NCI-H82 treated with DMSO at 0.1 percent for 48 hours (cell line): ENCODE data around the gene CRY1.
"Not testable (repeated sequence)": the region's sequence is repeated elsewhere in the genome, so short reads cannot be mapped to it uniquely, and the experiment has no call there.

Experiments used
- DNase-seq: peaks from one replicate; lab custom pipeline; 2025; ENCODE audit not compliant: unreplicated experiment; lab: John Stamatoyannopoulos, UW

The CRY1 gene

GRCh38 chr12:107011519-107011918, 81.8 kb downstream of the CRY1 start:
- no peak for DNase-seq

GRCh38 chr12:107007411-107007810, 85.9 kb downstream of the CRY1 start:
- no peak for DNase-seq

GRCh38 chr12:107002665-107003064, 90.7 kb downstream of the CRY1 start:
- DNase-seq = not testable (repeated sequence)

GRCh38 chr12:106999446-106999845, 93.9 kb downstream of the CRY1 start:
- no peak for DNase-seq

- no peak for DNase-seq
Measured at GRCh38 chr12:106997916-106998315, 95.4 kb downstream of the CRY1 start.

- DNase-seq = not testable (repeated sequence)
Measured at GRCh38 chr12:106996102-106996501, 97.2 kb downstream of the CRY1 start.

DNA sequence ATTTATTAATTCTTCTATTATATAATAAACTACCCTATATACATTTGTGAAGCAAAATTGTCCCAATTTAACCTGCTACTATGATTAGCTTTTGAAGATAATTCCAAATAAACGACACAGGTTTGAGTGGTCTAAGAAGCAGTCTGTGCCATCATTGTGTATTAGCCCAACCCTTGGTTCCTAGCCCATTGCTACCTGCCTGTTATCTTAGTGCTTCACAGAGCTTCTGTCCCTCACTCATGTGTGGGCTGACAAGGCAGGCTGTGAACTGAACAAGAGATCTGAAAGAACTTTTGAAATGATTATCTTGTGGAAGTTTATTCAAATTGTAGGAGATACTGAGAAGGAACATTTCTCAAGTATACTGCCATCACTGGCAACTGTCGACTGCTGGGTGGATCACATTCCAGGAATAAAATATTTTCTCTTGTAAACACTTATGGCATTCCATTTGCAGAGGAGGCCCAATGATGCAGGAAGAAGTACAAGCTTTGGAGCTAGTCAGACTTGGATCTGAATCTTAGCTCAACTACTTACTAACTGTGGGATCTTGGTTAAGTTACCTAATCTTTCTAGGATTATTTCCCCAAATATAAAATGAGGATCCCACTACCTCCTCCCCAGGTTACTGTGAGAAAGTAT, 98.6 kb downstream of the CRY1 start:
- no peak for DNase-seq

DNA sequence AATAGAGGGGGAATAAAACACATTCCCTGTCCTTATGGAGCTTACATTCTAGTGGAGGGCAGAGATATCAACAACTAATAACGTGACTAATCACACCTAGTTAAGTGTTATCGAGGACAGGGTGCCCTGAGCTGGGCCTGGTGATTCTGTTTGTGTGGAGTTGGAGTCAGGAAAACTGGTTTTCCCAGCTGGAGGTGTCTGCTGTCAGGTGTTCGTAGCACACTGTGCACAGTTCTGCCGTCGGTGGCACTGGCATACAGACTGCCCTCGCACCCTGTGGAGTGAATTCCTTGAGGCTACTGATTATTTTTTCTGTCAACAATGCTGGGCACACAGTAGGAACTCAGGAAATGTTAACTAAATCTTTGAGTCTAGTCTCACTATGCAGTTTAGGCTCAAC, 105.5 kb downstream of the CRY1 start:
- no peak for DNase-seq

- peak; percentile 86 for DNase-seq
Measured at GRCh38 chr12:106986625-106987389, 106.5 kb downstream of the CRY1 start, which contains the start of gene MTERF2. TSS of gene MTERF2 (minus strand) at chr12:106987146. CDS start at chr12:106978714, 8,432 bp downstream.

DNA sequence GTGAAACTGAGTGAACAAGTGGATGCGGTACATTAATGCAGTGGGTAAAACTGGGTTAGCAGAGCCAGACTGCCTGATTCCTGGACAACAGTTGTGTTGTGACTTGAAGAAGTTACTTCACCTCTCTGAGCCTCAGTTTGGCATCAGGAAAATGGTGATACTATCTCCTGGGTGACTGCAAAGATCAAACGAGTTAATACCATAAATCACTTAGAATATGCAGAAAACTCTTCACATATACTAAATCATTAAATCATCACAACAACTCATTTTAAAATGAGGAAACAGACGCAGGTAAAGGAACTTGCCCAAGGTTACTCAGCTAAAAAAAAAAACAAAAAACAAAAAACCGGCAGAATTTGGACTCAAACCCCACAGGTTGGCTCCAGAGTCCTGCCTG, 107.2 kb downstream of the CRY1 start:
- DNase-seq = no peak

- DNase-seq = no peak
Measured at GRCh38 chr12:106985479-106985878, 107.9 kb downstream of the CRY1 start.

- DNase-seq = no peak
Measured at GRCh38 chr12:106984588-106985137, 108.7 kb downstream of the CRY1 start.

DNA sequence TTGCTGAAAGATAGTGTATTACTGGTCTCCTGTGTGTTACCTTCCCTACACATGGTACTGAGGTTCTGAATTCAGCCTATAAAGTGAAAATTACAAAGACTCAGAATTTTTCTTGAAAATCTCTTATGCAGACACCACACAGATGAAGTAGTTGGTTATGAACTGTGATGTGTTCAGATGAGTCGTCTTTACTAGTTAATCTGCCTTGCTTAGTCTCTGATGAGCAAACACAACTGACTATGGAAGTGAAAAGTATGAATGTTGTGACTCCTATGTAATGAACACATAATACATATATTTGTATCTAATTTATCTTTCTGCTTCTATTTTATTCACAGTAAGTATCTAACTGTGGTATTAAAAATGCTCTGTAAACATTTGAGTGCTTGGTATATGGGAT, 111.1 kb downstream of the CRY1 start:
- DNase-seq = no peak

- DNase-seq = no peak
Measured at GRCh38 chr12:106981788-106982187, 111.6 kb downstream of the CRY1 start.

- DNase-seq = no peak
Measured at GRCh38 chr12:106980944-106981343, 112.4 kb downstream of the CRY1 start.

- DNase-seq = no peak
Measured at GRCh38 chr12:106978035-106978800, 115.1 kb downstream of the CRY1 start.

- no peak for DNase-seq
Measured at GRCh38 chr12:106976668-106977067, 116.7 kb downstream of the CRY1 start.

GRCh38 chr12:106975993-106976658, 117.2 kb downstream of the CRY1 start:
- DNase-seq = no peak

GRCh38 chr12:106975098-106975497, 118.3 kb downstream of the CRY1 start:
- DNase-seq = no peak

- DNase-seq = no peak
Measured at GRCh38 chr12:106974511-106974910, 118.8 kb downstream of the CRY1 start.

DNA sequence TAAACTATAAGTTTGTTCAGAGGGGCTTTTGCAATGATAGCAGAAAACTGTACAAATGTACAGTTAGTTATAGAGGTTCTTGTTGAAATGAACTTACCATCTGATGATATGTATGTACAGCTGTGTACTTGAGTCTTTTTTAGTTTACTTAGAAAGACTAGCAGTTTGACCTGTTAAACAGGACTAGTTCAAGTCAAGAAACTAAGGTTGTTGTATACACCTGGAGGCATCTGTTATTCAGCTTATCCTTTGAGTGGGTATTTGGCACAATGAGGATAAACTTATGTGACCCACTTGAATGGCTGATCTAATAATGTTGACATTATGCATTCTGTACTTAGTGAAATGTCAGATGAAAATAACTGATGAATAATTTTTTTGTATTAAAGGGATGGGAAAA, 119.8 kb downstream of the CRY1 start:
- DNase-seq = no peak
